GM19193 (cell line): Measurements from ENCODE around the gene RBFOX2.

Source experiments
- POLR2A ChIP-seq: IDR thresholded peaks from 4 replicates; pipeline ENCODE4 v1.6.1; 2011; ENCODE audit not compliant: insufficient read depth, insufficient read length; ENCODE audit errors: extremely low read depth

RBFOX2 gene

GRCh38 chr22:35735542-35735941 is 293.1 kb downstream of the RBFOX2 start:
- no peak for TF ChIP-seq POLR2A

GRCh38 chr22:35734517-35734827 is 294.2 kb downstream of the RBFOX2 start:
- no peak for TF ChIP-seq POLR2A

GRCh38 chr22:35733791-35734516 is 294.7 kb downstream of the RBFOX2 start:
- no peak for TF ChIP-seq POLR2A

GRCh38 chr22:35733036-35733435 is 295.6 kb downstream of the RBFOX2 start:
- no peak for TF ChIP-seq POLR2A

GRCh38 chr22:35732116-35732515 is 296.5 kb downstream of the RBFOX2 start:
- no peak for TF ChIP-seq POLR2A

GRCh38 chr22:35731321-35731720 is 297.3 kb downstream of the RBFOX2 start:
- TF ChIP-seq POLR2A, result no peak

- TF ChIP-seq POLR2A, result no peak
These were observed 299.3 kb downstream of the RBFOX2 start for GRCh38 chr22:35729309-35729698.

- no peak for TF ChIP-seq POLR2A
These were observed 299.9 kb downstream of the RBFOX2 start for GRCh38 chr22:35728639-35729308.

GRCh38 chr22:35727436-35727835 is 301.2 kb downstream of the RBFOX2 start:
- TF ChIP-seq POLR2A, result no peak

- TF ChIP-seq POLR2A, result no peak
These were observed 301.7 kb downstream of the RBFOX2 start for GRCh38 chr22:35726933-35727332.

- TF ChIP-seq POLR2A, result no peak
These were observed 302.2 kb downstream of the RBFOX2 start for GRCh38 chr22:35726398-35726797.

- no peak for TF ChIP-seq POLR2A
These were observed 303.1 kb downstream of the RBFOX2 start for GRCh38 chr22:35725521-35725920.

- TF ChIP-seq POLR2A, result no peak
These were observed 306.7 kb downstream of the RBFOX2 start for GRCh38 chr22:35721960-35722359.

GRCh38 chr22:35719212-35719875 is 309.3 kb downstream of the RBFOX2 start:
- TF ChIP-seq POLR2A, result no peak

- TF ChIP-seq POLR2A, result no peak
These were observed 311.1 kb downstream of the RBFOX2 start, which contains the start of gene APOL5 for GRCh38 chr22:35717572-35717971. Gene APOL5, plus strand, starts transcription at chr22:35717872. Its CDS starts 0 bp downstream, at chr22:35717872.

- TF ChIP-seq POLR2A, result no peak
These were observed 316.0 kb downstream of the RBFOX2 start for GRCh38 chr22:35712672-35713071.
